Adrenal gland (tissue), 5 donors: ENCODE data around the gene CNP.
"Not testable (repeated sequence)": the region's sequence is repeated elsewhere in the genome, so short reads cannot be mapped to it uniquely, and the experiment has no call there.

Source experiments
- CTCF ChIP-seq, 6 experiments: fragments of 450-650 bp in 4 of 6; fragments of 200-600 bp in 2 of 6; sonication (generic) in 1 of 6; IDR thresholded peaks; 1 replicate in 5 of 6; 2 replicates in 1 of 6; pipeline versions ENCODE4 v1.5.1 to v1.8.0; 2016 to 2021; ENCODE audit warnings: antibody characterized with exemption in 6 of 6, mild to moderate bottlenecking in 2 of 6, moderate library complexity in 1 of 6
- POLR2A ChIP-seq, 2 donors: fragments of 450-650 bp; IDR thresholded peaks; one replicate each; pipeline ENCODE4 v1.6.1; 2017; ENCODE audit warnings: antibody characterized with exemption in 2 of 2, mild to moderate bottlenecking in 2 of 2, moderate library complexity in 1 of 2
- donor health status: DM: no; HTN: no; CAD: no.

- TF ChIP-seq CTCF, POLR2A (IDR thresholded peaks at IDR 0.05): not testable (repeated sequence)
Observed at GRCh38 chr17:41930833-41931156, 35.8 kb upstream of the CNP start.
